NT2/D1 (cell line): ENCODE measurements around the gene OTUD3.
"Not testable (repeated sequence)": the region's sequence is repeated elsewhere in the genome, so short reads cannot be mapped to it uniquely, and the experiment has no call there.

Experiments
- DNase-seq: peaks from one replicate; pipeline ENCODE4 v3.0.0-alpha.2; 2011; ENCODE audit warnings: low read depth, low spot score
- H3K27me3 ChIP-seq: 2 replicates; pipeline ENCODE4 v1.6.0; 2011; ENCODE audit warnings: mild to moderate bottlenecking; ENCODE audit not compliant: insufficient read length, insufficient read depth
- H3K36me3 ChIP-seq: 2 replicates; pipeline ENCODE4 v1.6.1; 2011; ENCODE audit warnings: mild to moderate bottlenecking, low read length, mixed read lengths; ENCODE audit not compliant: insufficient read depth, insufficient read length
- H3K4me1 ChIP-seq: 2 replicates; pipeline ENCODE4 v1.5.1; 2011; ENCODE audit not compliant: insufficient read depth, insufficient read length
- H3K4me3 ChIP-seq: 2 replicates; pipeline ENCODE4 v1.5.1; 2011; ENCODE audit warnings: low read depth; ENCODE audit not compliant: insufficient read length
- H3K9ac ChIP-seq: 2 replicates; pipeline ENCODE4 v1.6.0; 2011; ENCODE audit warnings: low read depth; ENCODE audit not compliant: insufficient read length
- H3K9me3 ChIP-seq: 2 replicates; pipeline ENCODE4 v1.5.1; 2011; ENCODE audit warnings: mild to moderate bottlenecking, low read length; ENCODE audit not compliant: insufficient read depth
- SUZ12 ChIP-seq: IDR thresholded peaks from 2 replicates; pipeline ENCODE4 v1.6.1; 2011; ENCODE audit not compliant: insufficient read length, insufficient read depth; ENCODE audit errors: extremely low read depth
- YY1 ChIP-seq: IDR thresholded peaks from 2 replicates; pipeline ENCODE4 v1.6.1; 2011; ENCODE audit not compliant: insufficient read length, insufficient read depth
- ZNF274 ChIP-seq: IDR thresholded peaks from 2 replicates; pipeline ENCODE4 v1.6.1; 2011; ENCODE audit warnings: mild to moderate bottlenecking, low read depth, low read length

OTUD3 gene

DNA sequence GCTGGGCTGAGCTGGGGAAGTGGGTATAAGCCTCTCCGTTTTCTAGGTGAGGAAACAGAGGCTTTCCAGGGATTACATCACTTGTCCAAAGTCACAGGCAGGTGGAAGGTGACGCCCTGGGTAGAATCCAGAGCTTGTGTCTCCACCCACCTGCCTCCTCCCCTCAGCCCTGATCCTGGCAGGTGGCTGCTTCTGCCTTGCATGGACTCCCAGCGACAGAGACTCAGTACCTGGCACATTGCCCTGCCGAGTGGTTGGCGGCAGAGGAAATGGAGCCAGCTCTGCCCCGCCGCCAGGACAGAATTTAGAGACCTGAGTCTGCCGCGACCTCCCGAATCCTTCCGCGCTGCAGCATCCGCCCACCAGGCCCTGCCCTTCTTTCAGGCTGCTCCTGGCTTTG lies 39.1 kb downstream of the OTUD3 start:
- Histone ChIP-seq H3K4me3 (no peak overlapping the region), H3K4me1 (peaks cover 13% of the 10 kb centered on the region), H3K9ac (no peak overlapping the region), H3K36me3 (no peaks in the 10 kb centered on the region), H3K27me3 (no peaks in the 10 kb centered on the region), H3K9me3 (no peaks in the 10 kb centered on the region)
- no peak for DNase-seq
- TF ChIP-seq YY1 (no peak), ZNF274 (no peak), SUZ12 (no peak)

DNA sequence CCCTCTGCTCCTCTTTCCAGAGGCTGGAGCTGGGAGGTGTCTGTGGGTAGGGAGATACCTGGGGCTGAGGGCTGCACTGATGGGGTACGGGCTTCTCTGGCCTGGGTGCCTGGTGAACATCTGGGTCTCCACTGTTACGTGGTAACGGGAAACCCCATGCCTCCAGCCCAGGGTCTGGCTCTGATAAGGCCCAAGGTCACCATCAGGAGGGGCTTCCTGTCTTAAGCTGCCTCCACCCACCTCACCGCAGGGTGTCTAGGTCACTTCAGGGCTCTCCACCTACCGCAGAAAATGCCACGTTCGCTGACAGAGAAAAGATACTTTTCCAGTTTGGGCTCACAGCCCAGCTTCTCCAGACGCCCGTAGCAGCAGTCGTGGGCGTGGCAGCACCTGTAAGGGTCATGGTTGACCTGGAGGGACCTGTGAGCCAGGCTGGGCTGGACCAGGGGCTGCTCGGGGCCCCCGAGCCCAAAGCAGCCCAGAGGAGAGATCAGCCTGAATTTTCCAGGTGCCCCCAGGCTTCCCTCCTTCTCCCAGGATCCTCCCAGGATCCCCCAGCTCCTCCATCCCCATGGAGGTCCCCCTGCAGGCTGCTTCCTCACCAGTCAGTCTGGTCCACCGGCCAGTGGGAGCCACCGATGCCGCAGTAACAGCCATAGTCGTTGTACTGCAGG lies 40.0 kb downstream of the OTUD3 start:
- Histone ChIP-seq H3K4me1 (peaks cover 13% of the 10 kb centered on the region), H3K4me3 (no peak overlapping the region), H3K9ac (no peak overlapping the region), H3K27me3 (no peaks in the 10 kb centered on the region), H3K36me3 (no peaks in the 10 kb centered on the region), H3K9me3 (no peaks in the 10 kb centered on the region)
- DNase-seq: no peak
- TF ChIP-seq ZNF274: no peak
- TF ChIP-seq YY1: no peak
- no peak for TF ChIP-seq SUZ12

DNA sequence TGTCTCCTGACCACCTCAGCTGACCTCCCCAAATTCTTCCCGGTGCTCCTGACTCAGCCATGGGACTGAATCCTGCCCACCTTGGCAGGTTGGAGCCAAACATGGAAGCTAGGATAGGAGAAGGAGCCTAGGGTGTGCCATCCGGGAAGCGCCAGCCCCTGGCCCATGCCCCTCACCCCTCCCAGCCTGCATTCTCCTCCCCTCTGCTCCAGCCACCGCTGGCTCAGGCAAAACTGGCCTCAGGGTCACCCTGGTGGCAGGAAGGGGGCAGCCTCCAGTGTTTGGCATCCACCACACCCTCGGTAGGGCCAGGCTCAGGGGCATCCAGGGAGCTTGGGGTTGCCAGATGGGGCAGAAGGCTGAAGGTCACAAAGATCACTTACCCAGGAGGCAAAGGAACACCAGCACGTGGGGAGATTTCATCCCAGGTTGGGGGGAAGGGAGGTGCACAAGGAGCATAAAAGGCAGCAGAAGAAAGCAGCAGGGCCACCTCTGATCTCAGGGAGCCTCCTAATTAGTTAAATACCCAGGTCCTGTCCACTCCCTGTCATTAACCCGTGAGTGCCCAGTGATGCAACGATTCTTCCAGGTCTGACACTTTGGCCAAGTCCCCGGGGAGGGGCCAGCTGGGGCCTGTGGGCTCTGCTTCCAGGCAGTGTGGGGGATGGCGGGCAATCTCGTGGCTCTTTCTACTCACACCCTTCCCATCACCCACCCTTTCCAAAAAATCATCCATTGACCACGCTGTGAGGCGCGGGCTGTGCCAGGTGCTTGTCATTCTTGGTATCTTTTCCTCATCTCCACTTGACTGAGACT lies 41.1 kb downstream of the OTUD3 start, which contains the start of gene PLA2G2E:
Gene PLA2G2E (minus strand): TSS at position 481 of the 816 bp plus-strand sequence. CDS start 58 bp downstream, at position 423.
- Histone ChIP-seq H3K4me3 (no peak within 1 kb of the TSS), H3K9ac (no peak within 1 kb of the TSS), H3K9me3 (no peaks in the 10 kb centered on the region), H3K4me1 (peaks cover 13% of the 10 kb centered on the region), H3K27me3 (no peaks in the 10 kb centered on the region), H3K36me3 (no peaks in the 10 kb centered on the region)
- no peak for TF ChIP-seq ZNF274
- no peak for TF ChIP-seq YY1
- no peak for TF ChIP-seq SUZ12
- DNase-seq: no peak

DNA sequence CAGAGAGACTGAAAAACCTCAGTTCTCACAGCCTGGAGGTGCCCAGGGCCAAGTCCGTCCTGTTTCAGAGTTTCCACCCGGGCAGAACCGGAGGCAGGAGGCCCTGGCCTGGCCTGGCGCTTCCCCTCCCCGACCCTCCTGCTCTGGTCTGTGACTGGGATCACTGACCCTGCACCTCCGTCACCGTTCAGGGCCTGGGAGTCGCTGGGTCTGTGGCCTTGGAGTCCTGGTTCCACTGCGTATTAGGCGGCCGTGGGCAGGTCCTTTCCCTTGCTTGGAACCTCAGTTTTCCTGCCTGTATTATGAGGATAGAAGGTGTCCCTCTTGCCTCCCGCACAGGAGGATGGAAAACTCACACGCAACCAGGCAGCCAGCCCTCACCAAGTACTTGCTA lies 41.8 kb downstream of the OTUD3 start:
- H3K9me3 ChIP-seq: no peaks in the 10 kb centered on the region
- no peak overlapping the region for H3K4me3 ChIP-seq
- H3K4me1 ChIP-seq: peaks cover 13% of the 10 kb centered on the region
- H3K27me3 ChIP-seq: no peaks in the 10 kb centered on the region
- no peak overlapping the region for H3K9ac ChIP-seq
- no peaks in the 10 kb centered on the region for H3K36me3 ChIP-seq
- no peak for TF ChIP-seq YY1
- TF ChIP-seq ZNF274: no peak
- TF ChIP-seq SUZ12: no peak
- DNase-seq: no peak

- Histone ChIP-seq H3K27me3 (no peaks in the 10 kb centered on the region), H3K9me3 (peaks cover 8% of the 10 kb centered on the region; the same call in 1 of the 2 replicates), H3K4me3 (no peak overlapping the region), H3K4me1 (peaks cover 13% of the 10 kb centered on the region), H3K9ac (no peak overlapping the region), H3K36me3 (no peaks in the 10 kb centered on the region)
- DNase-seq: no peak
- no peak for TF ChIP-seq SUZ12
- TF ChIP-seq ZNF274: no peak
- no peak for TF ChIP-seq YY1
Measured at GRCh38 chr1:19925342-19926070, 43.3 kb downstream of the OTUD3 start.

GRCh38 chr1:19926296-19927129 lies 44.3 kb downstream of the OTUD3 start:
- Histone ChIP-seq H3K4me1 (peaks cover 13% of the 10 kb centered on the region), H3K4me3 (no peak overlapping the region), H3K9me3 (peaks cover 18% of the 10 kb centered on the region), H3K27me3 (no peaks in the 10 kb centered on the region), H3K36me3 (no peaks in the 10 kb centered on the region), H3K9ac (no peak overlapping the region)
- DNase-seq: no peak
- TF ChIP-seq YY1 (no peak), ZNF274 (no peak), SUZ12 (no peak)

DNA sequence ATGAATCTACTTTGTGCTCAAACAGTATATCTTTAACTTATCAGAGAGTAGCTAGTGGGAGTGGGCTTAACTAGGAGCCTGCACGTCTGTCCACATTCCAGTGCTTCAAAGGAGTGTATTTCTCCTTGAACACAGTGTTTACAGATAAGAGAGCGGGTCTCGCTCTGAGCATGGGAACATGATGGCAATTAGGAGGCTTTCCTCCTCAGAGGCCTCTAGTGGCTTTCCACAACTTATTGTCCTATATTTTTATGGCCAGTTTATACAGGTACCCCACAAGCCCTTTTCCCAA lies 44.9 kb downstream of the OTUD3 start:
- not testable (repeated sequence) for H3K9ac ChIP-seq, DNase-seq, H3K27me3 ChIP-seq, H3K4me3 ChIP-seq, H3K4me1 ChIP-seq, H3K36me3 ChIP-seq
- H3K9me3 ChIP-seq: peaks cover 23% of the 10 kb centered on the region
